Activated T-helper 9 cell treated with anti-CD3 and anti-CD28 coated beads, Interleukin-2, amount 50 U/mL, for 16 hours (primary cell): ENCODE measurements around the gene SLC25A31.

ENCODE experiments used
- DNase-seq: peaks from one replicate; pipeline ENCODE4 v3.0.0-alpha.2; 2020; ENCODE audit warnings: low read depth

The SLC25A31 gene

DNA sequence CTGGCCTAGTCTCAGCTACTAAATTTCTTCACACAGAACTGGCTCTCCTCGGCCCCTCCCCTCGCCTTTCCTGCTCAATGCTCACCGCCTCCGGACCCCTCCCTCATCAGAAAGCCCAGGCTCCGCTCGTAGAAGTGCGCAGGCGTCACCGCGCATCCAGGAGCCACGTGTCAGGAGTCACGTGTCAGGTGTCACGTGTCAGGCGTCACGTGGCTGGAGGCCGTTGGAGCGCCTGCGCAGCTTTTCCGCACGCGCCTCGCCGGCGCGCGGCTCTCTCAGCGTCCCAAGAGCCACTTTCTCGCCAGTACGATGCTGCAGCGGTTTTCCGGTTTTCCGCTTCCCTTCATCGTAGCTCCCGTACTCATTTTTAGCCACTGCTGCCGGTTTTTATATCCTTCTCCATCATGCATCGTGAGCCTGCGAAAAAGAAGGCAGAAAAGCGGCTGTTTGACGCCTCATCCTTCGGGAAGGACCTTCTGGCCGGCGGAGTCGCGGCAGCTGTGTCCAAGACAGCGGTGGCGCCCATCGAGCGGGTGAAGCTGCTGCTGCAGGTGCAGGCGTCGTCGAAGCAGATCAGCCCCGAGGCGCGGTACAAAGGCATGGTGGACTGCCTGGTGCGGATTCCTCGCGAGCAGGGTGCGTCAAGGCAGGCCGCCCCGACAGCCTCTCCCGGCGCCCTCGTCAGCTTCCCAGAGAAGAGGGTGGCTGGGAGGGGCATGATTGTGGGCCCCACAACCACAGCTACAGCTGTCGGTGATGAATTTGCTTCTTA, at the start of gene SLC25A31:
Gene SLC25A31, plus strand, starts transcription at position 259 of the 772 bp plus-strand sequence. Its CDS starts 146 bp downstream, at position 405.
- DNase-seq = no peak

DNA sequence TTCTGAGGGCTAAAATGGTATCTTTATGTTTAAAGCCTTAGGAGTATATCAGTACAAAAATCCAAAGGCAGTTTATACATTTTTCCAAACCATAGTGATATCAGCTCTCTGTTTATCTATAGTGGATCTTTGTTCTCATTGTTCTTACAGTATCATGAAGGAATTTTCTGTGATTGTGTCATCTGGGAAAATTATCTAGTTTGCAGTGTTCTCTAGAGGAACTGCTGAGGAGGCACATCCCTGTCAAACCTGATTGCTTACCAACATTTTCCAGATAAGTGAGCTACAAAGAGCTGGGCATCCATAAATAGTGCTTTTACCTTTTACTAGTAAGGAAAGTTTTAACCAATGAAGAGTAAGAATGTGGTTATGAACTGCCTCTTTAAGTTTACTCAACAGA, 44.9 kb upstream of the SLC25A31 start:
- no peak for DNase-seq

DNA sequence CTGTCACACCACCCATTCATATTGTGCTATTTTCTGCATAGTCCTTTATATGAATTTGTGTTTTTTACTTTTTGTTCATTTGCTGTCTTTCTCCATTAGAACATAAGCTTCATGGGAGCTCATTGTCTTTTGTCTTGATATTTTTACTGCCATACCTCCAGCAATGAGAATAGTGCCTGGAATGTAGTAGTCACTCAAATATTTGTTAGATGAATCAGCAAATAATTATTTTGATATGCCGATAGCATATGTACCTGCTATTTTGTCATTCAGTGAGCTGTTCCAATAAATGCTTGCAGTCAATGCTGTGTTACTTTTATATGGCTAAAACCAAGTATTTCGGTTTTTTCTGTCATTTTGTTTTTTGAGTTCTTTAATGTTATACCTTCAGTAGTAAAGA, 43.5 kb upstream of the SLC25A31 start:
- no peak for DNase-seq

- no peak for DNase-seq
These were observed 42.6 kb upstream of the SLC25A31 start for GRCh38 chr4:127687580-127687979.

GRCh38 chr4:127698789-127699200, 31.4 kb upstream of the SLC25A31 start:
- DNase-seq = no peak

DNA sequence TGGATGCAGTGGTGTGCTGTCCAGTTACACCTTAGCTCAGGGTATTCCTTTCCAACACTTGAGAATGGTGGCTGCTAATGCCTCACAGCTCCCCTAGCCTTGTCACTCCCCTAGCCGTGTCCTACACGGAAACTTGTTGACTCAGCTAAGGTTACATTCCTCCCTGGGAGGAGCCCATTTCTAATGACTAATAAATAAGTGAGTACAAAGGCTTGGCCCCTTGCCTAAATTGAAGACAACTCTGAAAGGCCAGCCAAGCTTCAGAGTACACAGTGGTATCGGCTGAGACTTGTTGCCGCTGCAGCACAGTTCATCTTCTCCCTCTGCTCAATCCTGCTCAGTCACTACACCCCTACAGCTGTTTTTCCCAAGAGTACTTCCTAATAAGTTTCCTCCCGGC, 21.2 kb upstream of the SLC25A31 start:
- DNase-seq = no peak

DNA sequence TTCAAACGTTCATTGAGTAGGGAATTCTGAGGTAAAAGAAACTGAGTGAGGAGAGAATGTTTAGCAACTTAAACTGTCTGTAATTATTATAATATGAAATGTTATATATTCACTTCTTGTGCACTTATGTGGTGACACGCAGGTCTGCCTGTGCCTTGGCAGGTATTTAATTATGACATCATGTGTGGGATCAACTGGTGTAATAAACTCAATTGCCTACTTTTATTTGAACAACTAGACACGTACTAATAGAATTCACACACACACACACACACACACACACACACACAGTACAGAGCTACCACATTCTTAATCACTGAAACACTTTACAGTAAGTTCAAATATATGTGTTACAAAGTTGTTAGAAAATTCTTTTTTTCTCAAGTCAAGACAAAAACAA, 20.7 kb upstream of the SLC25A31 start:
- no peak for DNase-seq

GRCh38 chr4:127731406-127731805, 1.2 kb downstream of the SLC25A31 start:
- DNase-seq = no peak

DNA sequence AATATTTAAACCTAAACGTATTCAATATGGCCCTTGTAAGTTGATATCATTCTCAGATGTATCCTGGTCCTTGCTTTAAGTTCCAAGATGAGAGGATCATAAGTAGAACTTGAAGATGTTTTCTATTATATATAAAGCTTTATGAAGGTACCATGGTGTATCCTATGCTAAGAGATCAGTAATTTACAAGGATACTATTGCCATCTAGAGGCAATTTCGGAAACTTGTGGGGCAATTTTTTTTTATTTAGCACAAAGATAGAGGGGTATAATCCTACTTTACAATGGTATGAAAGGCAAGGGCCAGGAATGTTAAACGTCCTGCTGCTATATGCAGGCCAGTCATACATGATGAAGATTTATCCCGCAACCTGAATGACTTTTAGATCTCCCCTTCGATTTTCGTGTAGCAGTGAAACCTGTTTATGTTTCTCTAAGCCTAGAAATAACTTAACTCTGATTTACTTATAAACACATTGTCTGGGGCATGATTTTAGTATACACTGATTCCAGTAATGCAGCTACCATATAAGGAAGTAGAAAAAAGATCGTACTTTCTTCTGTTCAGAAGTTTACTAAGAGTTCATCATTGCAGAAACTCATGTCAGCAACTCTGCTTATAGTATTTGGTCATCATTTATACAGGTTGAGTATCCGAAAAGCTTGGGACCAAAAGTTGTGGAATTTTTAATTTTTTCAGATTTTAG, 2.6 kb downstream of the SLC25A31 start:
- DNase-seq = no peak

DNA sequence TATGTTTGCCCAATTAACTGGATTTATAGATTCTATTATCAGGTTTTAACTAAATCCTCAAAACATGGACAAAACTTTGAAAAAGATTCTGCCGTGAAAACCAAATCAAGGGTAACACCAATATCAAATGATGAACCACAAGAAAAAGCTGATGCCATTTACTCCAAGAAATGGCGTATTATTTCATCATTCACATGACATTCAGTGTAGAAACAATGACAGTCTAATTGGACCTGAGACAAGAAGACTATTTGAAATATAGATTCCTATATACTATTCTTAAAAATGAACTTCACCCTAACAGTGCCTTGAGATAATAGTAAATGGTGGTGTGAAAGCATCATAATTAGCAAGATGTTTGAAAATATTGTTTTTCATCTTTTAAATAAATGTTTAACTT, 4.8 kb downstream of the SLC25A31 start:
- DNase-seq = no peak

GRCh38 chr4:127737295-127737694, 7.1 kb downstream of the SLC25A31 start:
- DNase-seq = no peak

- no peak for DNase-seq
These were observed 11.0 kb downstream of the SLC25A31 start for GRCh38 chr4:127741247-127741646.

DNA sequence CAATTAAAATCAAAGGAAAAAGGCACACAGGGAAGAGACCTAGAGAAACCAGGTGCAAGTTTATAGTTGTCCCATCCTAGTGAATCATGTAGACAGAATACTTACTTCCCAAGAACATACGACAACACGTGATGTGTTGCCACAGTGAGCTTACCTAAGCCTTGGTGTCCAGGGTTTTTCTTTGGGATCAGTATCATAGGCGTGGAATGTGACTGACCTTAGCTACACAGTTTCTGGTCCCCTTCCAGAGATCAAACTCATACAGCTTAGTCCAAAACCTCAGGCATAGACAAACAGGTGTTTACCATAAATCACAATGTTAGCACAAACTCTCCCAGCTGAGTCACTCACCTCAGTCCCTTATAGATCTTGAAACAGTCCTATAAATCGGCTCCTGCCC, 17.7 kb downstream of the SLC25A31 start:
- no peak for DNase-seq

DNA sequence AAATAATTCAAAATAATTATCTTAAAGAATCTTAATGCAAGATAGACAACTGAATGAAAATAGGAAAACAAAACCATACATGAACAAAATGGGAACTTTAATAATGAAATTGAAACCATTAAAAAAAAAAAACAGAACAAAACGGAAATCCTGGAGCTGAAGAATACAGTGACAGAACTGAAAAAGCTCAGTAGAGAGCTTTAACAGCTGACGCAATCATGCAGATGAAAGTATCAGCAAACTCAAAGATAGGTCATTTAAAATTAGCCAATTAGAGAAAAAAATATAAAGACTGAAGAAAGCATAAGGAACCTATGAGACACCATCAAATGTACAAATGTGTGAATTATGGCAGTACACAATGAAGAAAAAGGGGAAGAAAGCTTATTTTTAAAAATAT, 18.8 kb downstream of the SLC25A31 start:
- no peak for DNase-seq

DNA sequence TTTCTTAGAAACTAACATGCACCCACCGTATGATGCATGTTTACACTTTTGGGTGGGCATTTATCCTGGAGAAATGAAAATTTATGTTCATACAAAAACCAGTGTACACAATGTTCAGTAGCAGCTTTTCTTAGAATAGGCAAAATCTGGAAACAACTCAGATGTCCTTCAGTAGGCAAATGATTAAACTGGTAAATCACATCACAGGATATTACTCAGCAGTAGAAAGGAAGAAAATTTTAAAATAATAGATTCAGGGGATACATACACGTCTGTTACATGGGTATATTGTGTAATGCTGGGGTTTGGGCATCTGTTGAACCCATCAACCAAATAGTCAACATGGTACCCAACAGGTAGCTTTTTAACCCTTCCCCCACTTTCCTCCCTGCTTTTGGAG, 26.7 kb downstream of the SLC25A31 start:
- no peak for DNase-seq

- DNase-seq = no peak
These were observed 29.1 kb downstream of the SLC25A31 start for GRCh38 chr4:127759228-127759820.

DNA sequence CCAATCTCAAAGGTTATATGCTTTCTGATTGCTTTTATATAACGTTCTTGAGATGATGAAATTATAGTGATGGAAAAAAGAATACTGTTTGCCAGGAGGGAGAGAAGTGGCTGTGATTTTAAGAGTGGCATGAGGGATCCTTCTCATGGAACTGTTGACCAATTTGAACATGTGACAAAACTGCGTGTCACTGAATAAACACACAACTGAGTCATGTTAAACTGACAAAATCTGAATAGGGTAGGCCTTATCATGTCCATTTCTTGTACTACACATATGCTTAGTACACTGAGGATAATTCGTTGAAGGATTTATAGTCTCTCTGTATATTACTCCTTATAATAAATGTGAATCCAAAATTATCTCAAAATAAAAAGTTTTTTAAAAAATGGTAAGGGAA, 29.7 kb downstream of the SLC25A31 start:
- no peak for DNase-seq

DNA sequence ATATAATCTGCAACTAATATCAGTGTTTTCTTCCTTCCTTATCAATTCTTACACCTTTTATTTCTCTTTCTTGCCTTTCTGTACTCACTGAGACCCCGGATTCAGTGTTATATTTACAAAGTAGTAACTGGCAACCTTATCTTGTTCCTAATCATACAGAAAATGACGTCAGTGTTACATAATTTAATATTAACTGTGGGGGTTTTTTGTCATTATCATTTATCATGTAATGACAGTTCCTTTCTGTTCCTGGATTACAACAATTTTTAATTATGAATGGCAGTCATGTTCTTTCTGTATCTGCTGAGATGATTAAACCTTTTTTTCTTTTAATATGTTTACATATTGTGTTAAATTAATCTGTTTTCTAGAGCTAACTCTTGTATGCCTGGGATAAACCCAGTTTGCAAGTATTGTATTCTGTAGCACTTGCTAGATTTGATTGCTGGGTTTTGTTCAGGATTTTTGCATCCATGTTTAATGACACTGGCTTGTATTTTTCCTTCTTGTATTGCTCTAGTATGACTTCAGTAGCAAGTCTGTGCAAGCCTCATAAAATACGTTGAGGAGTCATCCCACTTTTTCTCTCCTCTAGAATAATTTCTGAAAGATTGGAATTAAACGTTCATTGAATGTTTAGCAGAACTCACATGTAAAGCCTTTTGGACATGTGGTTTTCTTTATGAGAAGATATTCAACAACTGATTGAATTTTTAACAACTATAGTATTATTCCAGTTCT, 41.5 kb downstream of the SLC25A31 start:
- no peak for DNase-seq

DNA sequence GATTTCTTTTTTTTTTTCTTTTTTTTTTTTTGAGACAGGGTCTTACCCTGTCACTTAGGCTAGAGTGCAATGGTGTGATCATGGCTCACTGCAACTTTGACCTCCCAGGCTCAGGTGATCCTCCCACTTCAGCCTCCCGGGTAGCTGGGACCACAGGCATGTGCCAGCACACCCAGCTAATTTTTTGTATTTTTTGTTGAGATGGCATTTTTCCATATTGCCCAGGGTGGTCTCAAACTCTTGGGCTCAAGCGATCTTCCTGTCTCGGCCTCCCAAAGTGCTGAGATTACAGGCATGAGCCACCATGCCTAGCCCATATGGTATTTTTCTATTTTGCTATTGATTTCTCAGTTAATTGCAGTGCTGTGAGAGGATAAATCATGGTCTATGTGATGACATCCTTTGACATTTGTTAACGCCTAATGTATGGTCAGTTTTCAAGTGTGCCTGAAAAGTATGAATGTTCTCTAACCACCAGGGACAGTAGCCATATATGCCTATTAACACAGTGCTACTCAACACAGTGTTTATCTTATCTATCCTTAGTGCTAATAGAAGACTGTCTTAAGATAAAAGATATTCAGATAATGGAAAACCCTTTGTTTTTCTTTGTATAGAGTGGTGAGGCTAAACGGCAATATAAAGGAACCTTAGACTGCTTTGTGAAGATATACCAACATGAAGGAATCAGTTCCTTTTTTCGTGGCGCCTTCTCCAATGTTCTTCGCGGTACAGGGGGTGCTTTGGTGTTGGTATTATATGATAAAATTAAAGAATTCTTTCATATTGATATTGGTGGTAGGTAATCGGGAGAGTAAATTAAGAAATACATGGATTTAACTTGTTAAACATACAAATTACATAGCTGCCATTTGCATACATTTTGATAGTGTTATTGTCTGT, 42.8 kb downstream of the SLC25A31 start:
- no peak for DNase-seq

DNA sequence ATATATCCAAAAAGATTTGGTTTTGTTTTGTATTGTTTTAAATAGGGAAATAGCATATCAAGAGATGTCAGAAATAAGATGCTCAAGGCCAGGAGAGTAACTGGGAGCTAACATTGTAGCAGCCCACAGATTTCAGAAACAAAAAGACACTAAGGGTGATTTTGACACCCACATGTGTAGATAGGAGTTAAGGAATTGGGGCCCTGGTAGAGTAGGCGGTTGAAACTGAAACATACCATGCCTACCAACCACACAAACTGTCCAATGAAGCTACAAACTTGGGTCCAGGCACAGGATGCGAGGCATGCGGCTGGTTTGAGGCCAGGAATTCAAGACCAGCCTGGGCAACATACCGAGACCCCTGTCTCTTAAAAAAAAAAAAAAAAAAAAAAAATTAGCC, 45.6 kb downstream of the SLC25A31 start:
- DNase-seq = no peak

- no peak for DNase-seq
These were observed 46.4 kb downstream of the SLC25A31 start for GRCh38 chr4:127776620-127777019.
